GM19025 (cell line): Measurements from ENCODE around the gene HAGH.
"Not testable (repeated sequence)": the region's sequence is repeated elsewhere in the genome, so short reads cannot be mapped to it uniquely, and the experiment has no call there.

Source experiments
- ATAC-seq: cut with Tn5 transposase; IDR thresholded peaks from one replicate; pipeline ENCODE4 v1.9.1; 2021; ENCODE audit warnings: mild to moderate bottlenecking, low read depth, moderate library complexity; ENCODE audit not compliant: unreplicated experiment

HAGH gene

DNA sequence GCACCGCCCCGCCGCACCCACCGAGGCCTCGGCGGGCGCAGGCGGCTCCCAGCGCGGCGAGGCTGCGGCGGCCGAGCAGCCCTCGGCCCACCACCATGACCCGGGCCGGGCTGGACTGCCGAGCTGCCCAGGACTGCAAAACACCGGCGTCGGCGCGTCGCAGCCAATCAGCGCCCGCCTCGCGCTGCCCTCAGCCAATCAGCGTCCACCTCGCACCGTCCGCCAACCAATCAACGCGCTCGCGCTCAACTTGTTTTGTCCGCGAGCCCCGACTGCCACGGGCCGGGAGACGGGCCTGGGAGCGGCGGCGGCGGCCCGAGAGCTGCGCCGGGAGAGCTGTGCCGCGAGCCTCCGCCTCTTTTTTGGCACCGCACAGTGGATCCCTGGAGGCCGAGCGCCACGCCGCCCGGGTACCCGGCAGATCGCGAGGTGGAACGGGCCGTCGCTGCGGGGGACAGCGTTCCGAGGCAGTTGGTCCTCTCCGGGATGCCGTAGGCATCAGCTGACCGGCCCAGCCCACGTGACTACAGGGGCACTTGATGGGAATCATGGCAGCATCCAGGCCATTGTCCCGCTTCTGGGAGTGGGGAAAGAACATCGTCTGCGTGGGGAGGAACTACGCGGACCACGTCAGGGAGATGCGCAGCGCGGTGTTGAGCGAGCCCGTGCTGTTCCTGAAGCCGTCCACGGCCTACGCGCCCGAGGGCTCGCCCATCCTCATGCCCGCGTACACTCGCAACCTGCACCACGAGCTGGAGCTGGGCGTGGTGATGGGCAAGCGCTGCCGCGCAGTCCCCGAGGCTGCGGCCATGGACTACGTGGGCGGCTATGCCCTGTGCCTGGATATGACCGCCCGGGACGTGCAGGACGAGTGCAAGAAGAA is at the start of gene HAGH, which contains the start of gene FAHD1:
TSS of gene HAGH (minus strand) at position 135 of the 883 bp plus-strand sequence. CDS start at position 97, 38 bp downstream.
TSS of gene FAHD1 (plus strand) at position 516 of the 883 bp plus-strand sequence. CDS start at position 549, 33 bp downstream.
- peak; percentile 73 for ATAC-seq

DNA sequence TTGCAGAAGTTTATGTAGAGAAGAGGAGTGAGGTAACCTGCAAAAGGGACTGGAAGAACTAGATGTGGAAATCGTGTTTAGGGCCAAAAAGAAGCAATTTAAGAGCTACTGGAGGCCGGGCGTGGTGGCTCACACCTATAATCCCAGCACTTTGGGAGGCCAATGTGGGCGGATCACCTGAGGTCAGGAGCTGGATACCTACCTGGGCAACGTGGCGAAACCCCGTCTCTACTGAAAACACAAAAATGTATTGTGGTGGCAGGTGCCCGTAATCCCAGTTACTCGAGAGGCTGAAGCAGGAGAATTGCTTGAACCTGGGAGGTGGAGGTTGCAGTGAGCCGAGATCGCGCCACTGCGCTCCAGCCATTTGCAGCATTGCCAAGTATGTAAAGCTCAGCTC is 49.4 kb upstream of the HAGH start:
- ATAC-seq, result not testable (repeated sequence)

- ATAC-seq, result no peak
Measured at GRCh38 chr16:1874854-1875253, 48.2 kb upstream of the HAGH start.

DNA sequence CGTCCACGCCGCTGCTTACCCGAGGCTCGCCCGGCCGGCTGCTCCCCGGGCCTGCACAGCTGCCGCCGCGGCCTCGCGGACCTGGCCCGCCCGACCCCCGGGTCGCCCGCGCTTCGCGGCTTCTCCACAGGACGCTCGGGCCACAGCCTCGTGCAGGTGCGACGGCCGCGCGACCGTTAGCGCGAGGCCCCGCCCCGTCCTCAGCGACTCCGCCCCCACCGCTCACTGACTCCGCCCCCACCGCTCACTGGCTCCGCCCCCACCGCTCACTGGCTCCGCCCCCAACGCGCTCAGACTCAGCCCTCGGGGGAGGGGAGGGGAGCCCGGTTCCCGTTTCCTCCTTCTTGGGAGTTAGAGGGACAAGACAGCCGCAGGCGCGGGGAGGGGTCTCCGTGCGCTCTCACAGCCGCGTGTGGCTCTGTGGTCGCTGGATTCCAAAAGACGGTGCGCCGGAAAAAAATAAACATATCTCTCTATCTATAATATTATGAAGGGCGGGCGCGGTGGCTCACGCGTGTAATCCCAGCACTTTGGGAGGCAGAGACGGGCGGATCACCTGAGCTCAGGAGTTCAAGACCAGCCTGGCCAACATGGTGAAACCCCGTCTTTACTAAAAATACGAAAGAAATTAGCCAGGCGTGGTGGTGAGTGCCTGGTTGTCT is 45.5 kb upstream of the HAGH start, which contains the start of gene MEIOB:
TSS of gene MEIOB (minus strand) at position 191 of the 662 bp plus-strand sequence. CDS start 3,989 bp downstream, outside the sequence.
- ATAC-seq, result no peak

DNA sequence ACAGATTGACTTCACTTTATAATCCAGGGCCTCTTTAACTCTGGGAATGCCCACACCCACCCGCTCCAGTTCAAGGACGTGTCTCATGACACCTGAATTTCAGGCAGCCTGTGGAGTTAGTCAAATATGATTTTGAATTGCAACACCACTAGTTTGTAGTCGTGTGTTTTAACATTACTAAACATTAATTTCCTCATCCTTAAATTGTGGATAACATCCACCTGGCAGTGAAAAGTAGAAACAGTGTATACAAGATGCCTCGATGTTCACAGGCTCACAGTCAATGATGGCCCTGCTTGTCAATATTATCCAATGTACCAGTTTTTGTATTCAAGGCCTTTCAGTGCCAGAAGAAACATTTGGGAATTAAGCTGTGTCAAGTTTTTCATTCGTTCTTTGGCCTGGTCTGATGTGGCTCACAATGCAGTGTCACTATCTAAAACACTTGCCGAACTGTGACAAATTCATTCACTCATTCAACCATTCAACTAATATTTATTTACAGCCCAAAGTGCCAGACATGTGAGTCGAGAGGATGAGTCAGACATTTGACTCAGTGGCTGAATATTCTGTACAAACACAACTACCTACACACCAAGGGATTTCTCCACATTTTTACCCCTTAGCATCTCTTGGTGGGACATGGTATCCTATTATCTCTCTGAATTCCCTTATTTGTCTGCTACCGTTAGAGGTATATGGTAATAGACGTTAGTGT is 43.9 kb upstream of the HAGH start:
- ATAC-seq, result no peak

- no peak for ATAC-seq
Measured at GRCh38 chr16:1865902-1866690, 39.5 kb upstream of the HAGH start.

GRCh38 chr16:1863681-1864460 is 37.2 kb upstream of the HAGH start:
- ATAC-seq, result no peak

DNA sequence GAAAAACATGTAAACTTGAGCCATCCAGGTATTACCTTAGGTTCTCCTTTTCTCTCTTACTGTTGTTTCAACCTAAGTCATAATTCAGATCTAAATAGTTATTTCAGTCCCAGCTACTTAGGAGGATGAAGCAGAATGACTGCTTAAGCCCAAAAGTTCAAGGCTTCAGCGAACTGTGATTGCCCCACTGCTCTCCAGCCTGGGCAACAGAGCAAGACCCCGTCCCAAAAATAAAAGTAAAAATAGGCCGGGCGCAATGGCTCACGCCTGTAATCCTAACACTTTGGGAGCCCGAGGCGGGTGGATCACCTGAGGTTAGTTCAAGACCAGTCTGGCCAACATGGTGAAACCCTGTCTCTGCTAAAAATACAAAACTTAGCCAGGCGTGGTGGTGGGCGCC is 35.8 kb upstream of the HAGH start:
- ATAC-seq, result no peak

- no peak for ATAC-seq
Measured at GRCh38 chr16:1861730-1862129, 35.1 kb upstream of the HAGH start.

GRCh38 chr16:1859650-1860049 is 33.0 kb upstream of the HAGH start:
- ATAC-seq, result no peak

GRCh38 chr16:1858189-1858865 is 31.7 kb upstream of the HAGH start:
- no peak for ATAC-seq

DNA sequence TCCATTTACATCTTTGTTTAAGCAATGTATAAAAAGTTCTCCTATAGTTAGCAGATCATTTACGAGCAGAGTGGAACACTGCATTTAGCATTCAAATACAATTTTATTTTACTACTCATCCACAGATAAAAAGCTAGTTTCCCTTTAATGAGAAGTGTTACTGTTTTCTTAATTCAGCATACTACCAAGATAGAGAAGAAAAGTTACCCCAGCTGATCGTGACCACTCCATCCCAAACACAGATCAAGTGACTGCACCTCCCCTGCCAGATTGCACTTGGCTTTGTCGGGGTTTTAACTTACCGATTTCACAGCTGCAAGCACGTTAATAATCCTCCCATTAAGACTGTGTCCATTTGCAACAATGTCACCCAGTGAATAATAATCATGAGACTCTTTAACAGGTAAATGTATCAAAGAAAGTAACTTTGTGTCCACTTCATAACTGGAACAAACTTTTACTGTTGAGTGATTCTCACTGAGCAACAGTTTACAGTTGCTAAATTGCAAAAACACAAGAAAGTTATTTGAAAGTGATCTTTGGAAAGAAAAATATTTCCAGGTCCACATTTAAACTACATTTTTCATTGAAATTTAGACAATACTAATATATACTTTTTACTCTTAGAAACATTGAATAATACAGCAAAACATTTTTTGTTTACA is 30.9 kb upstream of the HAGH start:
- no peak for ATAC-seq

- no peak for ATAC-seq
Measured at GRCh38 chr16:1851793-1852192, 25.2 kb upstream of the HAGH start.

DNA sequence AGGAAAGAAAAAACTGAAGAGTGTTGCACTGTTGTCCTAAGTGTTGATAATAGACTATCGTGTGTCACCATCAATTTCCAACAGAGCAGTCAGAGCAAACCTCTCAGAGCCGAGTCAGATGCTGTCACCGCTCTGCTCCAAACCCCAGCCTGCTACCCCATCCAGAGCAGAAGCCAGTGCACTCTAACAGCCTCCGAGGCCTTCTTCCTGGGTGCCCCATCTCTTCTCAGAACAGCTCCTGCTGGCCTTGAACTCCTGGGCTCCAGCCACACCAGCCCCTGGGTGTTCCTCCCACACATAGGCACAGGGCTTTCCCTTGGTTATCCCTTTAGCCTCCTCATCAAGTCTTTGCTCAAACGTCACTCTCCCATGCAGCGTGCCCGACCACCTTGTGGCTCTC is 24.4 kb upstream of the HAGH start:
- ATAC-seq, result no peak

- ATAC-seq, result no peak
Measured at GRCh38 chr16:1846416-1846815, 19.8 kb upstream of the HAGH start.

DNA sequence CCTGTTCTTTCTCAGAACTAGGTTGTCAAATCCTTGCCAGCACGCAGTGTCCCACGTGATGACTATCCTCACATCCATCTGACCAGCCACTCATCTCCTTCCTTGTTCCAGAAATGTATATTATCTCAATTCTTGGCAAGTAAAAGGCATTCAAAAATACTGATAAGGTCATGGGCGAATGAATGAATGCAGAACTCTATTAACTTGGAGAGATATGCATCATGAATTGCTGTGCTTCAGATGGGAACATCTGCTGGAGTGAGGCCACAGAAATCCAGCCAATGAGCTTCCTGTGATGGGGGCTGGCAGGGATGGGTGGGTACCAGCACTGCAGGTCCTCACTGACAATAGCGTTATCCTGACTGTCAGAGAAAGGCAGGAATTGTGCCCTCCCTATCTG is 19.4 kb upstream of the HAGH start:
- ATAC-seq, result no peak

GRCh38 chr16:1839554-1839953 is 12.9 kb upstream of the HAGH start:
- ATAC-seq, result no peak

- no peak for ATAC-seq
Measured at GRCh38 chr16:1834096-1834495, 7.5 kb upstream of the HAGH start.
